Effector memory CD8-positive, alpha-beta T cell (primary cell): ENCODE results near the gene NTM.

Source experiments
- ATAC-seq: fragments of 150-1000 bp; cut with Tn5 transposase; replicated peaks from 2 replicates; pipeline ENCODE4 v1.10.0; 2021; ENCODE audit warnings: mild to moderate bottlenecking, moderate library complexity
- DNase-seq, 3 experiments: peaks; one replicate each; pipeline ENCODE4 v3.0.0; 2021
- H3K27ac Mint-ChIP-seq, 2 donors: one replicate each; pipeline ENCODE4 v1.8.0; 2022; ENCODE audit warnings: mild to moderate bottlenecking in 2 of 2, mixed read lengths in 2 of 2, moderate library complexity in 2 of 2
- H3K27me3 Mint-ChIP-seq, 2 donors: one replicate each; pipeline ENCODE4 v1.8.0; 2022; ENCODE audit warnings: mixed read lengths in 2 of 2
- H3K36me3 Mint-ChIP-seq: one replicate; pipeline ENCODE4 v1.8.0; 2022; ENCODE audit warnings: mild to moderate bottlenecking, moderate library complexity, mixed read lengths; ENCODE audit not compliant: insufficient read depth
- H3K4me1 Mint-ChIP-seq, 2 donors: one replicate each; pipeline ENCODE4 v1.8.0; 2022; ENCODE audit warnings: low read depth in 2 of 2, mixed read lengths in 2 of 2
- H3K4me3 Mint-ChIP-seq, 2 donors: one replicate each; pipeline ENCODE4 v1.8.0; 2022; ENCODE audit warnings: mild to moderate bottlenecking in 2 of 2, mixed read lengths in 2 of 2, moderate library complexity in 2 of 2
- H3K9me3 Mint-ChIP-seq, 2 donors: one replicate each; pipeline ENCODE4 v1.8.0; 2022; ENCODE audit warnings: mixed read lengths in 2 of 2

The NTM gene

GRCh38 chr11:131633921-131634715, 263.7 kb downstream of the NTM start:
- no peaks in the 10 kb centered on the region for H3K27me3 Mint-ChIP-seq
- DNase-seq = no peak
- no peaks in the 10 kb centered on the region for H3K4me1 Mint-ChIP-seq
- no peak overlapping the region for H3K4me3 Mint-ChIP-seq
- no peak for ATAC-seq
- H3K27ac Mint-ChIP-seq = no peak overlapping the region
- H3K9me3 Mint-ChIP-seq = peaks cover 4 to 7% of the 10 kb centered on the region in 2 donors
- no peaks in the 10 kb centered on the region for H3K36me3 Mint-ChIP-seq

- Mint-ChIP-seq H3K9me3 (peaks cover 0 to 6% of the 10 kb centered on the region in 2 donors), H3K27me3 (no peaks in the 10 kb centered on the region), H3K36me3 (no peaks in the 10 kb centered on the region), H3K27ac (no peak overlapping the region), H3K4me3 (no peak overlapping the region), H3K4me1 (no peaks in the 10 kb centered on the region)
- ATAC-seq = no peak
- DNase-seq = no peak
These were observed 267.2 kb downstream of the NTM start for GRCh38 chr11:131637469-131638175.

- Mint-ChIP-seq H3K4me1 (no peaks in the 10 kb centered on the region), H3K27ac (no peak overlapping the region), H3K36me3 (no peaks in the 10 kb centered on the region), H3K9me3 (peaks cover 0 to 6% of the 10 kb centered on the region in 2 donors), H3K27me3 (no peaks in the 10 kb centered on the region), H3K4me3 (no peak overlapping the region)
- ATAC-seq = no peak
- no peak for DNase-seq
These were observed 268.5 kb downstream of the NTM start for GRCh38 chr11:131638889-131639288.

- Mint-ChIP-seq H3K27me3 (no peaks in the 10 kb centered on the region), H3K4me1 (no peaks in the 10 kb centered on the region), H3K27ac (no peak overlapping the region), H3K4me3 (no peak overlapping the region), H3K36me3 (no peaks in the 10 kb centered on the region), H3K9me3 (peaks cover 0 to 6% of the 10 kb centered on the region in 2 donors)
- ATAC-seq (no peak), DNase-seq (no peak)
These were observed 269.9 kb downstream of the NTM start for GRCh38 chr11:131640320-131640719.

DNA sequence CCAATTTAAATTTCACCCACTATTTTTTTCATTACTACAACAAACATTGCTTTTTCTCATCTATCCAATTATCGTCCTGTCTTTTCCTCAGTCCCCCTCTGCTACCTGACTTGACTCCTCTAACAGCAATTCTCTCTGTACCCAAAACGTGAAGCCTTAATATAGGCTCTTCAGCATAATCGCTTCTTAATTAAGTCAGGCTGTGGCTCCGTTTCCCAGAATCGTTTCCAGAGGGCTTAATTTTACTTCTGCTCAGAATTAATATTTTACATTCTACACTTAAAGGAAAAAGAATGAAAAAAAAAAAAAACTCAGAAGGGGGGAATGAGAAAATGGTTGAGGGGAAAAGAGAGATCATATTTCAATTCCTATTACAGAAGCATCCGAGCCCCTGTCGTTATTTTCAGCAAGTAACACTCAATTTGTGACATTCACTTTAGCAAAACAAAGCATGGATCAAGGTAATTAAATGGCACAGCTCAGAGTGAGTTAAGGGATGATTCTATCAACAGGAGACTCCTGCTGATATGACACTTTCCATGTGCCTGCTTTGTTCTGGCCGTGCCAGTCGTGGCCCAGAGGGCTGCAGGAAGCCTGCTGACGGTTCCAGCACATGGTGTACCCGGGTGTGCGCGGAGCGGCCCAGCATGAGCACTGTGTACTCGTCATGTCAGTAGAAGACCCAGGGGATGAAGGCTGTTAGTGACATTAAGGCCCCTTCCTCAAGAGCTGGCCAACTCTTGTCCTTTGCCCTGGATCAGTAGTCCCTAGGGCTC, 272.5 kb downstream of the NTM start:
- DNase-seq = no peak
- no peak for ATAC-seq
- H3K27me3 Mint-ChIP-seq = no peaks in the 10 kb centered on the region
- H3K27ac Mint-ChIP-seq = no peak overlapping the region
- peaks cover 0 to 7% of the 10 kb centered on the region in 2 donors for H3K9me3 Mint-ChIP-seq
- no peak overlapping the region for H3K4me3 Mint-ChIP-seq
- no peaks in the 10 kb centered on the region for H3K4me1 Mint-ChIP-seq
- no peaks in the 10 kb centered on the region for H3K36me3 Mint-ChIP-seq

- H3K27ac Mint-ChIP-seq = no peak overlapping the region
- H3K4me3 Mint-ChIP-seq = no peak overlapping the region
- H3K9me3 Mint-ChIP-seq = peaks cover 0 to 8% of the 10 kb centered on the region in 2 donors
- no peaks in the 10 kb centered on the region for H3K4me1 Mint-ChIP-seq
- no peak for DNase-seq
- no peaks in the 10 kb centered on the region for H3K36me3 Mint-ChIP-seq
- ATAC-seq = no peak
- H3K27me3 Mint-ChIP-seq = no peaks in the 10 kb centered on the region
These were observed 273.9 kb downstream of the NTM start for GRCh38 chr11:131644204-131644795.

GRCh38 chr11:131645237-131645636, 274.8 kb downstream of the NTM start:
- no peaks in the 10 kb centered on the region for H3K36me3 Mint-ChIP-seq
- H3K27ac Mint-ChIP-seq = no peak overlapping the region
- H3K27me3 Mint-ChIP-seq = no peaks in the 10 kb centered on the region
- peaks cover 0 to 8% of the 10 kb centered on the region in 2 donors for H3K9me3 Mint-ChIP-seq
- H3K4me3 Mint-ChIP-seq = no peak overlapping the region
- H3K4me1 Mint-ChIP-seq = no peaks in the 10 kb centered on the region
- DNase-seq (no peak), ATAC-seq (no peak)

GRCh38 chr11:131649856-131650255, 279.4 kb downstream of the NTM start:
- no peak for ATAC-seq
- Mint-ChIP-seq H3K9me3 (peaks cover 0 to 4% of the 10 kb centered on the region in 2 donors), H3K4me3 (no peak overlapping the region), H3K4me1 (no peaks in the 10 kb centered on the region), H3K36me3 (no peaks in the 10 kb centered on the region), H3K27ac (no peak overlapping the region), H3K27me3 (no peaks in the 10 kb centered on the region)
- no peak for DNase-seq

DNA sequence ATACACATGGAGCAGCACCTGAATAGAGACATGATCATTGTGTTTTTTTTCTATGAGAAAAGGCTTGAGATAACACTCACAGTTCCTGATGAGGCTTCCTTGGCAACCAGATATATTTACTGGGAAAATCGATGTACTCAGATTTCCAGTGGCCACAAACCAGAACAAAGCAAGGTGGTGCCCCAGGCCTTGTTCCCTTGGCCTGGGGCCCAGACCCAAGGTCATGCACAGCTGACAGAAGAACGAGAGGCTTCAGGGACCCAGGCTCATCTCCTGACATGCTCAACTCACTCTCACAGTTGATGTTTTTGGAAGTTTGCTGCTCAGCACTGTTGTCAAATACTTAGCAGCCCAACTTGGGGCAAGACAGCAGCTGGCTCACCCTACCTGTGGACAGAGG, 281.8 kb downstream of the NTM start:
- peaks cover 0 to 2% of the 10 kb centered on the region in 2 donors for H3K4me1 Mint-ChIP-seq
- H3K27ac Mint-ChIP-seq = no peak overlapping the region
- no peak for ATAC-seq
- DNase-seq = no peak
- no peak overlapping the region for H3K4me3 Mint-ChIP-seq
- no peaks in the 10 kb centered on the region for H3K27me3 Mint-ChIP-seq
- no peaks in the 10 kb centered on the region for H3K36me3 Mint-ChIP-seq
- peaks cover 0 to 4% of the 10 kb centered on the region in 2 donors for H3K9me3 Mint-ChIP-seq

DNA sequence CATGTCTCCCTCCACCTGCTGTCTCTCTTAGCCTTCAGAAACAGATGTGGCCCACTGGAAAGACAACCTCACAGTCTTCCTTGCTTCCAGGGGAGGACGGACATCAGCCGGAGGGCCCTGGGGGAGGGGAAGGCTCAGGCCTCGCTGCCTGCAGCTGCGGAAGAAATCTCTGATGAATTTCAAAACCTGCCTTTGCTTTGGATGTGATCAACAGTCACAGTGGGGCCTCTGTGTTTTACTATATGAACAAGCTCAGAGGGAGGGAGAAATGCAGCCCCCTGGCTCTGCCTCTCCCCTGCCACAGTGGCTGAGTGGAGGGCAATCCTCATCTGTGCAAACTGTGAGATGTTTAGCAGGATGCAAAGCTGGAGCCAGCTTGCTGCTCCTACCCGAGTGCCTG, 282.8 kb downstream of the NTM start:
- Mint-ChIP-seq H3K4me3 (no peak overlapping the region), H3K27me3 (no peaks in the 10 kb centered on the region), H3K9me3 (peaks cover 0 to 2% of the 10 kb centered on the region in 2 donors), H3K36me3 (no peaks in the 10 kb centered on the region), H3K4me1 (peaks cover 0 to 2% of the 10 kb centered on the region in 2 donors), H3K27ac (no peak overlapping the region)
- ATAC-seq = no peak
- DNase-seq = no peak

GRCh38 chr11:131654849-131655248, 284.4 kb downstream of the NTM start:
- Mint-ChIP-seq H3K27ac (no peak overlapping the region), H3K4me3 (no peak overlapping the region), H3K27me3 (peaks cover 0 to 7% of the 10 kb centered on the region in 2 donors), H3K4me1 (peaks cover 0 to 2% of the 10 kb centered on the region in 2 donors), H3K36me3 (no peaks in the 10 kb centered on the region), H3K9me3 (peaks cover 0 to 2% of the 10 kb centered on the region in 2 donors)
- DNase-seq = no peak
- no peak for ATAC-seq

GRCh38 chr11:131656179-131656838, 285.9 kb downstream of the NTM start:
- ATAC-seq = no peak
- H3K27ac Mint-ChIP-seq = no peak overlapping the region

GRCh38 chr11:131656839-131657211, 286.4 kb downstream of the NTM start:
- H3K4me3 Mint-ChIP-seq = no peak overlapping the region
- no peak overlapping the region for H3K27ac Mint-ChIP-seq
- no peaks in the 10 kb centered on the region for H3K36me3 Mint-ChIP-seq
- H3K4me1 Mint-ChIP-seq = peaks cover 0 to 2% of the 10 kb centered on the region in 2 donors
- ATAC-seq (no peak), DNase-seq (no peak)
- peaks cover 0 to 3% of the 10 kb centered on the region in 2 donors for H3K9me3 Mint-ChIP-seq
- peaks cover 0 to 14% of the 10 kb centered on the region in 2 donors for H3K27me3 Mint-ChIP-seq

More at GRCh38 chr11:131656179-131656838, 285.9 kb downstream of the NTM start:
- Mint-ChIP-seq H3K9me3 (peaks cover 0 to 3% of the 10 kb centered on the region in 2 donors), H3K27me3 (peaks cover 0 to 14% of the 10 kb centered on the region in 2 donors), H3K36me3 (no peaks in the 10 kb centered on the region), H3K4me1 (peaks cover 0 to 2% of the 10 kb centered on the region in 2 donors), H3K4me3 (no peak overlapping the region)
- no peak for DNase-seq
